HepG2 (cell line): Measurements from ENCODE around the gene LRRC3C. TPM values are rescaled to one million over a fixed set of nuclear protein-coding genes. Genes with fewer than 3 reads are reported as not detected.

Experiments
- ARID5B ChIP-seq: IDR thresholded peaks from 2 replicates; pipeline ENCODE4 v1.4.0; 2020; ENCODE audit warnings: mild to moderate bottlenecking, missing genetic modification reagents
- ARNTL ChIP-seq: sonication (generic); formaldehyde crosslinking; IDR thresholded peaks from 2 replicates; pipeline ENCODE4 v1.4.0; 2020; ENCODE audit warnings: mild to moderate bottlenecking, missing genetic modification reagents
- FOXA1 ChIP-seq, 2 experiments: fragments of 450-650 bp in 1 of 2; sonication (generic) in 1 of 2; formaldehyde crosslinking in 1 of 2; IDR thresholded peaks; 2 replicates each; pipeline versions ENCODE4 v1.4.0 to v1.6.1; 2016 to 2020; ENCODE audit warnings: missing genetic modification reagents in 1 of 2
- HNRNPUL1 ChIP-seq: fragments of 200-400 bp; formaldehyde crosslinking; IDR thresholded peaks from 2 replicates; pipeline ENCODE4 v1.6.1; 2017; ENCODE audit warnings: low read depth, mild to moderate bottlenecking, low read length, moderate library complexity
- NFKBIZ ChIP-seq: IDR thresholded peaks from 2 replicates; pipeline ENCODE4 v1.6.1; 2018; ENCODE audit warnings: missing genetic modification reagents, missing compliant biosample characterization
- POLR2AphosphoS2 ChIP-seq: IDR thresholded peaks from 2 replicates; pipeline ENCODE4 v1.6.1; 2011; ENCODE audit warnings: low read depth, low read length, improper control_type of control experiment
- SMARCE1 ChIP-seq: fragments of 450-650 bp; IDR thresholded peaks from 2 replicates; pipeline ENCODE4 v1.6.1; 2017; ENCODE audit warnings: borderline replicate concordance
- SMYD3 ChIP-seq: sonication (generic); formaldehyde crosslinking; IDR thresholded peaks from 2 replicates; pipeline ENCODE4 v1.8.1; 2023; ENCODE audit warnings: mild to moderate bottlenecking, missing genetic modification reagents
- STAT6 ChIP-seq: sonication (generic); formaldehyde crosslinking; IDR thresholded peaks from 2 replicates; pipeline ENCODE4 v1.4.0; 2020; ENCODE audit warnings: missing genetic modification reagents, mild to moderate bottlenecking, borderline replicate concordance
- ZBTB44 ChIP-seq: sonication (generic); formaldehyde crosslinking; IDR thresholded peaks from 2 replicates; pipeline ENCODE4 v1.4.0; 2020; ENCODE audit warnings: missing genetic modification reagents
- ZHX1 ChIP-seq: sonication (generic); formaldehyde crosslinking; IDR thresholded peaks from 2 replicates; pipeline ENCODE4 v1.8.1; 2022; ENCODE audit warnings: low read depth, mild to moderate bottlenecking, missing genetic modification reagents
- ZNF333 ChIP-seq: sonication (generic); formaldehyde crosslinking; IDR thresholded peaks from 2 replicates; pipeline ENCODE4 v1.4.0; 2020; ENCODE audit warnings: mild to moderate bottlenecking, missing genetic modification reagents, borderline replicate concordance
- ZNF33B ChIP-seq: sonication (generic); formaldehyde crosslinking; IDR thresholded peaks from 2 replicates; pipeline ENCODE4 v1.5.1; 2020; ENCODE audit warnings: mild to moderate bottlenecking, missing genetic modification reagents
- ZNF501 ChIP-seq: sonication (generic); formaldehyde crosslinking; IDR thresholded peaks from 2 replicates; pipeline ENCODE4 v1.5.1; 2020; ENCODE audit warnings: mild to moderate bottlenecking, moderate library complexity, missing genetic modification reagents
- ZNF552 ChIP-seq: sonication (generic); formaldehyde crosslinking; IDR thresholded peaks from 2 replicates; pipeline ENCODE4 v1.9.0; 2022; ENCODE audit warnings: missing genetic modification reagents, mild to moderate bottlenecking, borderline replicate concordance
- ZNF556 ChIP-seq: sonication (generic); formaldehyde crosslinking; IDR thresholded peaks from 2 replicates; pipeline ENCODE4 v1.4.0; 2020; ENCODE audit warnings: mild to moderate bottlenecking, missing genetic modification reagents, borderline replicate concordance
- ZNF674 ChIP-seq: sonication (generic); formaldehyde crosslinking; IDR thresholded peaks from 2 replicates; pipeline ENCODE4 v1.5.0; 2020; ENCODE audit warnings: low read depth, mild to moderate bottlenecking, missing genetic modification reagents
- polyA plus RNA-seq, 8 experiments: library from polyadenylated mRNA; depleted of rRNA in 3 of 8; stranded (reverse) in 7 of 8; unstranded in 1 of 8; fragments of >200 nt; fragmentation: Illumina TruSeq in 4 of 8; extraction: Trizol in 4 of 8; gene quantifications; 2 replicates each; pipeline versions ENCODE4 v1.2.1 to v1.2.3, GENCODE V29; 2011 to 2016; ENCODE audit warnings: low read depth in 4 of 8, missing spikeins in 1 of 8, mixed read lengths in 1 of 8; ENCODE audit not compliant: insufficient read depth in 1 of 8
- total RNA-seq, 5 experiments: library from RNA; depleted of rRNA; stranded (reverse); fragments of >200 nt; fragmentation: Illumina TruSeq; extraction: Trizol; gene quantifications; 2 replicates each; pipeline ENCODE4 v1.2.3, GENCODE V29; 2016; ENCODE audit warnings: low read depth in 1 of 5

The LRRC3C gene
- total and polyA plus RNA-seq, 2 of the 13 experiments (the other 11 are each of a cell fraction or from before 2014, with no cell fraction given) = 0.17 TPM; not detected in 1

- TF ChIP-seq ZNF33B (CRISPR knock-in tag) (peak; percentile 82; the same call in 1 of the 2 replicates), STAT6 (CRISPR knock-in tag) (peak; percentile 92), ZNF674 (CRISPR knock-in tag) (no peak), HNRNPUL1 (no peak), ZNF552 (CRISPR knock-in tag) (peak; percentile 92), ARID5B (peak; percentile 96), SMARCE1 (no peak), NFKBIZ (CRISPR knock-in tag) (peak; percentile 98), ZHX1 (peak; percentile 89), ZNF556 (CRISPR knock-in tag) (peak; percentile 98), ARNTL (CRISPR knock-in tag) (peak; percentile 94), ZNF501 (CRISPR knock-in tag) (peak; percentile 93), POLR2AphosphoS2 (no peak), ZNF333 (CRISPR knock-in tag) (peak; percentile 97), ZBTB44 (CRISPR knock-in tag) (0 out of 2 replicates have a peak, but pooled peaks have one; percentile 32), FOXA1 (IDR thresholded peaks at IDR 0.05) (peak; percentile 75), FOXA1 (CRISPR knock-in tag; IDR thresholded peaks at IDR 0.05) (peak; percentile 98), SMYD3 (CRISPR knock-in tag) (peak; percentile 98)
Observed at GRCh38 chr17:39923836-39924690, 3.5 kb upstream of the LRRC3C start (continued).
